Coronary artery (tissue), 2 donors: ENCODE measurements around the gene LRRC8D.

Source experiments
- DNase-seq: peaks from one replicate; pipeline ENCODE4 v3.0.0-alpha.2; 2017; ENCODE audit warnings: low spot score
- H3K27ac ChIP-seq, 2 donors: fragments of 200-600 bp; sonication (generic); one replicate each; pipeline ENCODE4 v1.5.1; 2016 to 2019
- H3K4me3 ChIP-seq: fragments of 200-600 bp; sonication (generic); 2 replicates; pipeline ENCODE4 v1.5.1; 2016; ENCODE audit warnings: mild to moderate bottlenecking, moderate library complexity
- TF ChIP-seq, protein P1 (sequence below): fragments of 200-600 bp; sonication (generic); IDR thresholded peaks from one replicate; pipeline ENCODE4 v1.5.1; 2019; ENCODE audit warnings: antibody characterized with exemption

Gene LRRC8D

DNA sequence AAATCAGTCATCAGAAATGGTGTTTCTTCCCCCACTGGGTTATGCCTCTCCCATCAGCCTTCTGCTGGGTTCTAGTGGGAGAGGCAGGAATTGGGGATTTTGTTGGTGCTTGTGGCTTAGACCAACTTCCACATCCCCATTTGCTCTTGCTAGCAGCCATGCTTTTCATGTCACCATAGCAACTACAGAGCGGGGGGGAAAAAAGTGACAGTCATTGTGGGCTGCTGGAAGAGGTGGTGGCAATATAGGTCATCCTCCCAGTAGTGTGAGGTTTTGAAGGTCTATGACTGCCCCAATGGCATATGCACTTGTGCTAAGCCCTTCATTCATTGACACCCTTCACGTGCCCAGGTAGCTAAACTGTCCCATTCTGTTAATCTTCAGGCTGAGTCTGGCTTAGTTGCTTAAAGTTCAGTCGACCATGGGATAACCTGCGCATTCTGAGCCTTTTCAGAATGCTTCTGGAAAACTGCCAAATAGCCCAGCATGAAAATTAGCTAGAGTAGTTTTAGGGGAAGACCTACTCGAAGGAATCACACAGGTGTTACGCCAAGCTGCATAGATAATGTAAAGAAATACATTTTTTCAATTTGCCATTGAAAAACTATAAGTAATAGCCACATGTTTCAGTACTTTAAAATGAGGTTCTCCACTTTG, 120.4 kb downstream of the LRRC8D start:
- no peak overlapping the region for H3K27ac ChIP-seq
- no peak overlapping the region for H3K4me3 ChIP-seq
- TF ChIP-seq, protein P1, sequence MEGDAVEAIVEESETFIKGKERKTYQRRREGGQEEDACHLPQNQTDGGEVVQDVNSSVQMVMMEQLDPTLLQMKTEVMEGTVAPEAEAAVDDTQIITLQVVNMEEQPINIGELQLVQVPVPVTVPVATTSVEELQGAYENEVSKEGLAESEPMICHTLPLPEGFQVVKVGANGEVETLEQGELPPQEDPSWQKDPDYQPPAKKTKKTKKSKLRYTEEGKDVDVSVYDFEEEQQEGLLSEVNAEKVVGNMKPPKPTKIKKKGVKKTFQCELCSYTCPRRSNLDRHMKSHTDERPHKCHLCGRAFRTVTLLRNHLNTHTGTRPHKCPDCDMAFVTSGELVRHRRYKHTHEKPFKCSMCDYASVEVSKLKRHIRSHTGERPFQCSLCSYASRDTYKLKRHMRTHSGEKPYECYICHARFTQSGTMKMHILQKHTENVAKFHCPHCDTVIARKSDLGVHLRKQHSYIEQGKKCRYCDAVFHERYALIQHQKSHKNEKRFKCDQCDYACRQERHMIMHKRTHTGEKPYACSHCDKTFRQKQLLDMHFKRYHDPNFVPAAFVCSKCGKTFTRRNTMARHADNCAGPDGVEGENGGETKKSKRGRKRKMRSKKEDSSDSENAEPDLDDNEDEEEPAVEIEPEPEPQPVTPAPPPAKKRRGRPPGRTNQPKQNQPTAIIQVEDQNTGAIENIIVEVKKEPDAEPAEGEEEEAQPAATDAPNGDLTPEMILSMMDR, result no peak
- DNase-seq, result no peak

DNA sequence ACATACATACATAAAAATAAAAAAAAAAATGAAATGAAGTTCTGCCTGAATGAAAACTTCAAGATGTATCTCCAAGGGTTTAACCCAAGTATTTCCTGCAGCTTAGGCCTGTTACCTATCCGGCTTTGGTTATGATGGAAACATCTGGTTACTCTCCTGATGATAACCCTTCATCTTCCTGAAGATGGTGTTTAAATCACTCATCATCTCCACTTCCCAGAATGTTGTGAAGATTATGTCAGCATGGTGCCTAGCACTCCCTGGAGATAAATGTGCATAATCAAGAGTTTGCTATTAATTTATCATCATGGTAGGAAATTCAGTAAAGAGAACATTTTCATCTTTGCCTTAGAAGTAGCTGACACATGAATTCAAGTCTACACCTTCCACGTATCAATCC, 121.2 kb downstream of the LRRC8D start:
- TF ChIP-seq, protein P1, result no peak
- Histone ChIP-seq H3K4me3 (no peak overlapping the region), H3K27ac (no peak overlapping the region)
- DNase-seq, result no peak

DNA sequence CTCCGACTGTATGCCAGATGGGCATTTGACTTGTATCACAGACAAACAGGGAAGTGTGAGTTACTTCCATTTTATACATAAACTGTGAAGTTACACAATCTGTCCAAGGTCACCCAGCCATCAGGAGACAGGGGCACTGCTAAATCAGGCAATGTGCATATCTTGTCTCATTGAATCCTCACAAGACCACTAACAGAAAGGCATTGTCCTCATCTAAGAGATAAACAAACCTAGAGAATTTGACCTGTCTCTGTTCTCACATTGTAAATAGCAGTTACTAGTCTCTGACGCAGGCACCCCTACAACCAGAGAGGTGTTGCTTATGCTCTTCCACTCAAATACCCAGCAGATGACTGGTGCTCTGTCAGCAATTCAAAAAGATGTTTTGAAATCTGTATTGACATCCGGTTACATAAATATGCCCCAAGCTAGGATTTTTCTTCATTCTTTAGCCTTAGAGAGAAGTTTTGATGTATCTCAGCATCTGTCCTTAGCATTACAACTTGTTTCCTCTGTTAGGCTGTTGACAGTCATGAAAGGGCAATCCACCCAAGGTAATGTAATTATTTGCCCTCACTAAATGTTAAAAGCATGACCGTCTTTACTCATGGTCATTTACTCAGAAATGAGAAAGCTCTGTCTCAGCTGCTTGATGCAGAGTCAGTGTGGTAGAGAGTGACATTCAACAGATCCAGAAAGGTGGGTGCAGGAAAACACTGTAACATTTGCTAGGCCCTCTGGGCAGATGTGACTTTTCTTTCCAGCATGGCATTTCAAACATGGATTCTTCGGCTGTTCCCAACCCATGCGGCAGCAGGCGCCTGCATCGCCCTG, 122.2 kb downstream of the LRRC8D start:
- no peak overlapping the region for H3K27ac ChIP-seq
- TF ChIP-seq, protein P1, result no peak
- no peak for DNase-seq
- no peak overlapping the region for H3K4me3 ChIP-seq

DNA sequence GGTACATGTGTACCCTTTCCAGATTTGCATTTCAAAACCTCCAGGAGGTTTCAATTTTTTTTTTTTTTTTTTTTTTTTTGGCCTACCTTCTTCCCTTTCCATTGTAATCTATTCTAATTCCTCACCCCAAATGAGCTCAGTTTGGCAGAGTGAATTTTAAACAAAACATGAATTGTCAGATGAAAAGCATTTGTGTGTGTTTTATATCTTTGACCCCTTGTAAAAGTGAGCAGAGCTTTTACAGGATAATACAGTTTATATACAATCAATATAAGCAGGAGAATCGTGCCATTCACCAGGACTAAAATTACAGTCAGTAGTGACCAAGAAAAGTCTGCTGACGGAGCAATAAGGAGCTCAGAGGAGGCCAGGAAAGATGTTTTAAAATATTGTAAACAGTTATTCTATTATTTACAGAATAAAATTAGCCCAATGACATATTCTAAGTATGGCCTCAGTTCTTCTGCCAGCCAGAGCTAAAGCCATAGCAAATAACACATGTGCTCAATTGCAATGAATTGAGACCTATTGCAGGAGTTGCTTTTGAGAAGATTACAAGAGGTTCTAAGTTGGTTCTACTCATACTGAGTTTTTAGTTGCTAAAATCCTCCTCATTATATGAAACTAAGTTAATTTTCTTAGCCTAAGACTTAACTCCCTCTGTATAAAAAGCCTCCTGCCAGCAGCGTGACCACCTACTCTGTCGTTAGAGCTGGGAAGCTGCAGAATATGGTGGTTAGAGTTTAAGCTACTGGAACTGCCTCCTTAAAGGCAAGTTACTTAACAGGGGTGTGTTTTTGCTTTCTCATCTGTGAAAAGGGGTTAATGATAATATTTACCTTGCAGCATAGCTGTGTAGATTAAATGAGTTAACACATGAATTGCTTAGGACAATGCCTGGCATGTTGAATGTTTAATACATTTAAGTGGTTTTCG, 123.3 kb downstream of the LRRC8D start:
- TF ChIP-seq, protein P1, result no peak
- DNase-seq, result no peak
- H3K27ac ChIP-seq, result no peak overlapping the region

DNA sequence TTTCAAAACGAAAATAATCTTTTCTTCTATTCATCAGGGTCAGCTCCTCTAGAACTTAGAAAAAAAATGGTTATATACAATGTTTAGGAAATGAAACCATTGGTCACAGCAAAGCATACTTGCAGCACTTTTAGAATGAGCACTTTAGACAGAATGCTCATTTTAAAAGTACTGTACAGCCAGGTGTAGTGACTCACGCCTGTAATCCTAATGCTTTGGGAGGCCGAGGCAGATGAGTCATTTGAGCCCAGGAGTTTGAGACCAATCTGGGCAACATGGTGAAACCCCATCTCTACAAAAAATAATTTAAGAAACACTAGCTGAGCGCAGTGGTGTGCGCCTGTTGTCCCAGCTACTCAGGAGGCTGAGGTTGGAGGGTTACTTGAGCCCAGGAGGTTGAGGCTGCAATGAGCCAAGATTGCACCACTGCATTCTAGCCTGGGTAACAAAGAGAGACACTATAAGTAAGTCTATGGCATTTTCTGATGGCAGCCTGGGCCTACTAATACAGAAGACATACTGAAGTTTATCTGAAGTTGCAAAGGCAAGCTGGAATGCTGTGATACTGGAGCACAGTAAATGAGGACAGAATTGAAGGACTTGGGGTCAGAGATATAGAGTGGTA, 125.1 kb downstream of the LRRC8D start:
- no peak overlapping the region for H3K27ac ChIP-seq
- no peak for DNase-seq
- no peak overlapping the region for H3K4me3 ChIP-seq
- TF ChIP-seq, protein P1, result no peak

More for the DNA sequence above, 123.3 kb downstream of the LRRC8D start:
- no peak overlapping the region for H3K4me3 ChIP-seq

DNA sequence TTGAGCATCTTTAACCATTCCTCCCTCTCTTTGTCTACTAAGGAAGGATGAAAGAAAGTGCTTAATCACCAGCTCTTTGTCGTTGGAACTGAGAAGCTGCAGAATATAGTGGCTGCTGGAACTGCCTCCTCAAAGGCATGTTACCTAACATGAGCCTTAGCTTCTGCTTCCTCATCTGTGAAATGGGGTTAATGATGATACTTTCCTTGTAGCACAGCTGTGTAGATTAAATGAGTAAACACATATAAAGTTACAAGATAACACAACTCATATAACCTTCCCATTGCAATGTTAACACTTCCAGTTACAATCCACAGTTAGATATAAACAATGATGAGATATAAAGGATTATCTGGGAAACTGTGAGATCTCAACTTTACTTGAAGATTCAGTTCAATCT, 125.7 kb downstream of the LRRC8D start:
- Histone ChIP-seq H3K27ac (no peak overlapping the region), H3K4me3 (no peak overlapping the region)
- TF ChIP-seq, protein P1, result no peak
- no peak for DNase-seq
